Osteocyte (in vitro differentiated cells): ENCODE results near the gene NFASC. TPM values are rescaled to one million over a fixed set of nuclear protein-coding genes. Genes with fewer than 3 reads are reported as not detected.
A peak's percentile ranks its signal among the peaks of the same experiment; 100 is the strongest.

Experiments
- DNase-seq: peaks from one replicate; pipeline ENCODE4 v3.0.0; 2021; ENCODE audit warnings: mixed read lengths; ENCODE audit not compliant: unreplicated experiment; ENCODE audit errors: extremely low spot score
- H3K27ac Mint-ChIP-seq: one replicate; pipeline ENCODE4 v1.8.0; 2021; ENCODE audit warnings: mild to moderate bottlenecking, mixed read lengths; ENCODE audit not compliant: unreplicated experiment
- H3K27me3 Mint-ChIP-seq: one replicate; pipeline ENCODE4 v1.8.0; 2021; ENCODE audit warnings: mixed read lengths; ENCODE audit not compliant: unreplicated experiment
- H3K36me3 Mint-ChIP-seq: one replicate; pipeline ENCODE4 v1.8.0; 2021; ENCODE audit warnings: mixed read lengths; ENCODE audit not compliant: unreplicated experiment
- H3K4me1 Mint-ChIP-seq: one replicate; pipeline ENCODE4 v1.8.0; 2021; ENCODE audit warnings: mixed read lengths; ENCODE audit not compliant: unreplicated experiment
- H3K4me3 Mint-ChIP-seq: one replicate; pipeline ENCODE4 v1.8.0; 2021; ENCODE audit warnings: mild to moderate bottlenecking, moderate library complexity, mixed read lengths; ENCODE audit not compliant: unreplicated experiment
- H3K9me3 Mint-ChIP-seq: one replicate; pipeline ENCODE4 v1.8.0; 2021; ENCODE audit warnings: mixed read lengths; ENCODE audit not compliant: unreplicated experiment
- CTCF ChIP-seq: fragments of 200-600 bp; sonication (generic); IDR thresholded peaks from 2 replicates; pipeline ENCODE4 v1.5.0; 2021; ENCODE audit warnings: antibody characterized with exemption, mild to moderate bottlenecking, moderate library complexity
- total RNA-seq: library from RNA; stranded (reverse); gene quantifications from 2 replicates; pipeline ENCODE4 v1.2.1, GENCODE V29; 2021

The NFASC gene
- total RNA-seq, 1 donor from 2014 or later, result not detected

GRCh38 chr1:204920967-204921366 is 50.3 kb downstream of the NFASC start:
- Mint-ChIP-seq H3K27ac (no peak overlapping the region), H3K27me3 (peaks cover 30% of the 10 kb centered on the region), H3K4me1 (no peaks in the 10 kb centered on the region), H3K4me3 (no peak overlapping the region), H3K36me3 (no peaks in the 10 kb centered on the region), H3K9me3 (peaks cover 4% of the 10 kb centered on the region)
- DNase-seq, result peak; percentile 81
- no peak for TF ChIP-seq CTCF

- no peak for TF ChIP-seq CTCF
- no peak overlapping the region for H3K27ac Mint-ChIP-seq
- no peak for DNase-seq
- peaks cover 4% of the 10 kb centered on the region for H3K9me3 Mint-ChIP-seq
- no peaks in the 10 kb centered on the region for H3K36me3 Mint-ChIP-seq
- no peaks in the 10 kb centered on the region for H3K4me1 Mint-ChIP-seq
- H3K4me3 Mint-ChIP-seq, result no peak overlapping the region
- peaks cover 30% of the 10 kb centered on the region for H3K27me3 Mint-ChIP-seq
Measured at GRCh38 chr1:204921855-204922516, 51.3 kb downstream of the NFASC start.

- no peak for DNase-seq
- no peak overlapping the region for H3K4me3 Mint-ChIP-seq
- peaks cover 33% of the 10 kb centered on the region for H3K27me3 Mint-ChIP-seq
- no peak for TF ChIP-seq CTCF
- no peaks in the 10 kb centered on the region for H3K9me3 Mint-ChIP-seq
- no peaks in the 10 kb centered on the region for H3K36me3 Mint-ChIP-seq
- no peak overlapping the region for H3K27ac Mint-ChIP-seq
- H3K4me1 Mint-ChIP-seq, result no peaks in the 10 kb centered on the region
Measured at GRCh38 chr1:204923201-204923600, 52.5 kb downstream of the NFASC start.

DNA sequence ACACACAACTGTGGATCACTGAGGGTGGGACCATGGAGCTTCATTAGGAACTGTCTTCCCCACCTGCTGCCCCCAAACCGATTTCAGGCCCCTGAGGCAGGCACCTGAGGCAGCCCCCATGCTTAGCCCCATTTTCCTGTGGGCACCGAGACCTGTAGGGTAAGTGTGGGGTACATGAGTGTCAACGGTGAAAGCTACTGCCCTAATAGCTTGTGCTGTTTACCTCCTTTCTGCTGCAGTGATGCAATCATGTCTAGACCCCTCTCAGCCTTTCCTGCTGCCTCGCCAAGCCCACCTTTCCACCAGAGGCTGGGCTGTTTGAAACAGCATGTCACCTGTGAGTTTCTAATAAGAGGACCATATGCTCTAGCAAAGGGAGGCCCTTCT is 53.0 kb downstream of the NFASC start:
- Mint-ChIP-seq H3K27me3 (peaks cover 33% of the 10 kb centered on the region), H3K9me3 (no peaks in the 10 kb centered on the region), H3K4me3 (no peak overlapping the region), H3K4me1 (no peaks in the 10 kb centered on the region), H3K27ac (no peak overlapping the region), H3K36me3 (no peaks in the 10 kb centered on the region)
- peak; percentile 54 for DNase-seq
- no peak for TF ChIP-seq CTCF

DNA sequence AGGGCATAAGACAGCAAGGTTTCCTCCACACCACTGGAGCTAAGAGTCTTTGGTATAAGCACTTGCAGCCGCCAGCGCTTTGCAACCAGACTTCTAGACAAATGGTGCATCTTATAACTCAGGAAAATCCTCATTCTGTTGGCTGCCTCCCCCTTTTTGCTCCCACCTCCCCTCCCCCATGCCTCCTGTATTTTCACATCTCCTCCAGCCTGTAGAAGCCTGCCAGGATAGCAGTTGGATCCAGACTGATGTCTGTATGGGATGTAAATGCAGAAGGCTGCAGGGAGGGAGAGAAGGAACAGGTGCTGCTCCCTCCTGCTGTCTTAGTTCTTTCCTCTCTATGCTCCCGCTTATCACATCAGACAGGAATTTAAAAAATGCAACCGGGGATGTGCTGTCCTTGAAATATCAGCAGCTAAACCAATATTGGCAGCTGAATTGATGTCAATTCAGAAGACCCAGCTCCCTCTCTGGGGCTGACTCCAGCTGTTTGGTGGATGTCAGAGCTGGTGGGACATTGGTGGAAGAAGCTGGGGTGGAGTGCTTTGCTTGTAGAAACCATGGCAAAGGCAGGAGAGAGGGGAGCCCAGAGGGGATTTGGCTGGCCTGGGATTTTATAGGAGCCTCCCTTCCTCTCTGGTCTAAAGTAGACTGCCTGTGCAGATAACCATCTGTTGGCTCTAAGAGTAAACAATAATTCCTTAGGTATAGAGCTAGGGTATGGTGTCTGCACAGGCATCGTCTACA is 53.5 kb downstream of the NFASC start:
- Mint-ChIP-seq H3K27me3 (peaks cover 31% of the 10 kb centered on the region), H3K36me3 (no peaks in the 10 kb centered on the region), H3K4me3 (no peak overlapping the region), H3K27ac (no peak overlapping the region), H3K4me1 (no peaks in the 10 kb centered on the region), H3K9me3 (no peaks in the 10 kb centered on the region)
- DNase-seq, result peak; percentile 34
- TF ChIP-seq CTCF, result no peak
